K562 (cell line): ENCODE results near the gene R3HDM2. TPM values are rescaled to one million over a fixed set of nuclear protein-coding genes. Genes with fewer than 3 reads are reported as not detected.

ENCODE experiments used
- ATAC-seq: fragments of 200-7000 bp; cut with Tn5 transposase; 3 replicates; pipeline ENCODE4 v1.9.1; 2020; ENCODE audit warnings: moderate library complexity
- BruUV-seq: library from RNA; stranded (reverse); fragments of 400-500 nt; replicated peaks from 2 replicates; lab custom pipeline; 2021; lab: Mats Ljungman, UMichigan
- CTCF ChIA-PET: fragments of 300-600 bp; formaldehyde crosslinking; extraction: SDS; loops from one replicate; lab custom pipeline; 2021; ENCODE audit warnings: low intra/inter-chr PET ratio; lab: Yijun Ruan, JAX
- POLR2A ChIA-PET: fragments of 300-600, 350-650 bp; sonication (Branson Sonifier 250); formaldehyde crosslinking; extraction: SDS; loops from one replicate; lab custom pipeline; 2021; ENCODE audit warnings: antibody characterized with exemption, inconsistent platforms; lab: Yijun Ruan, JAX
- DNase-seq, 4 experiments: peaks; one replicate each; pipeline versions ENCODE4 v3.0.0 to v3.0.0-alpha.2; 2011 to 2018; ENCODE audit warnings: low spot score in 3 of 4, mixed read lengths in 3 of 4; ENCODE audit errors: extremely low read depth in 1 of 4
- FAIRE-seq: peaks from 2 replicates; lab custom pipeline; 2011; peaks lifted over from hg19 to GRCh38; lab: Jason Lieb, UNC
- H2AFZ ChIP-seq: 2 replicates; pipeline ENCODE4 v1.6.0; 2011; ENCODE audit warnings: low read depth, low read length, control low read depth, inconsistent platforms
- H3K27ac ChIP-seq: fragments of 200-600 bp; 3 replicates; pipeline ENCODE4 v1.8.0; 2011; ENCODE audit warnings: low read depth, mild to moderate bottlenecking, control low read depth, inconsistent platforms, low read length, moderate library complexity, mixed read lengths; ENCODE audit errors: extremely low read depth
- H3K27me3 ChIP-seq, 2 experiments: fragments of 300-600 bp in 1 of 2; 2 replicates in 1 of 2; 3 replicates in 1 of 2; pipeline versions ENCODE4 v1.6.0 to v1.8.0; 2011; ENCODE audit warnings: inconsistent platforms in 2 of 2, low read length in 2 of 2, mild to moderate bottlenecking in 1 of 2, mixed read lengths in 1 of 2, moderate library complexity in 1 of 2; ENCODE audit not compliant: control insufficient read depth in 2 of 2, insufficient read depth in 2 of 2
- H3K36me3 ChIP-seq: fragments of 300-600 bp; 3 replicates; pipeline ENCODE4 v1.8.0; 2011; ENCODE audit warnings: mild to moderate bottlenecking, low read length, inconsistent platforms; ENCODE audit not compliant: control insufficient read depth, insufficient read depth
- H3K4me1 ChIP-seq, 2 experiments: fragments of 200-600 bp in 1 of 2; replicated peaks in 1 of 2; 2 replicates in 1 of 2; 3 replicates in 1 of 2; pipeline versions ENCODE4 v1.5.1 to v1.8.0; 2011; ENCODE audit warnings: inconsistent platforms in 2 of 2, low read length in 2 of 2, mild to moderate bottlenecking in 1 of 2, mixed read lengths in 1 of 2, moderate library complexity in 1 of 2; ENCODE audit not compliant: control insufficient read depth in 2 of 2, insufficient read depth in 2 of 2
- H3K4me2 ChIP-seq: 2 replicates; pipeline ENCODE4 v1.6.1; 2011; ENCODE audit warnings: low read length, control low read depth, inconsistent platforms, mixed read lengths; ENCODE audit not compliant: insufficient read depth
- H3K4me3 ChIP-seq: fragments of 200-600 bp; sonication (generic), shearing (Covaris generic); 2 replicates; pipeline ENCODE4 v1.5.1; 2016; ENCODE audit warnings: control low read depth, inconsistent platforms
- H3K79me2 ChIP-seq: fragments of 200-600 bp; 3 replicates; pipeline ENCODE4 v1.8.0; 2011; ENCODE audit warnings: low read length, inconsistent platforms; ENCODE audit not compliant: control insufficient read depth, insufficient read depth
- H3K9ac ChIP-seq, 2 experiments: 2 replicates each; pipeline versions ENCODE4 v1.6.0 to v1.6.1; 2011; ENCODE audit warnings: low read depth in 2 of 2, low read length in 2 of 2, control low read depth in 1 of 2, inconsistent platforms in 1 of 2, mild to moderate bottlenecking in 1 of 2, mixed read lengths in 1 of 2; ENCODE audit not compliant: insufficient read depth in 1 of 2
- H3K9me1 ChIP-seq: one replicate; pipeline ENCODE4 v1.6.0; 2011; ENCODE audit warnings: inconsistent platforms, mild to moderate bottlenecking, low read length, moderate library complexity; ENCODE audit not compliant: control insufficient read depth, insufficient read depth
- H3K9me3 ChIP-seq: replicated peaks from 2 replicates; pipeline ENCODE4 v1.5.1; 2011; ENCODE audit warnings: low read depth, low read length, inconsistent platforms; ENCODE audit not compliant: control insufficient read depth, insufficient read depth
- H4K20me1 ChIP-seq: replicated peaks from 2 replicates; pipeline ENCODE4 v1.6.1; 2011; ENCODE audit warnings: low read length, inconsistent platforms, mixed read lengths; ENCODE audit not compliant: control insufficient read depth, insufficient read depth
- AFF4 ChIP-seq: sonication (generic); formaldehyde crosslinking; IDR thresholded peaks from 2 replicates; pipeline ENCODE4 v1.8.0; 2023; ENCODE audit warnings: mild to moderate bottlenecking, missing genetic modification reagents
- BRD4 ChIP-seq: fragments of 200-600 bp; sonication (generic); IDR thresholded peaks from 2 replicates; pipeline ENCODE4 v1.6.1; 2017; ENCODE audit warnings: inconsistent platforms
- CBFA2T3 ChIP-seq: fragments of 450-650 bp; IDR thresholded peaks from 2 replicates; pipeline ENCODE4 v1.6.1; 2017
- KDM1A ChIP-seq, 2 experiments: fragments of 450-650 bp; IDR thresholded peaks; 2 replicates each; pipeline ENCODE4 v1.6.1; 2016; ENCODE audit warnings: mild to moderate bottlenecking in 2 of 2
- NFE2 ChIP-seq: IDR thresholded peaks from 2 replicates; pipeline ENCODE4 v1.6.1; 2014; ENCODE audit warnings: antibody characterized with exemption, low read depth
- ZNF449 ChIP-seq: fragments of 250-450 bp; sonication (Bioruptor Pico); IDR thresholded peaks from 2 replicates; pipeline ENCODE4 v1.8.0; 2022; ENCODE audit warnings: moderate library complexity, mild to moderate bottlenecking, inconsistent platforms
- WGBS: fragments of 100-300 bp; shearing (Covaris generic); methylation state at CpG from one replicate; pipeline ENCODE4 v1.1.6; 2016; ENCODE audit warnings: low coverage, mixed read lengths; ENCODE audit not compliant: insufficient coverage; ENCODE audit errors: missing lambda C conversion rate; 5-methylcytosine and 5-hydroxymethylcytosine counted together
- in situ Hi-C: fragments of 300-500 bp; cut with MboI; formaldehyde crosslinking; loops from 4 replicates; pipeline ENCODE4 v1.15.0; 2018; ENCODE audit warnings: inconsistent platforms, mixed read lengths
- intact Hi-C: fragments of 100-400 bp; cut with micrococcal nuclease; formaldehyde crosslinking; loops from 2 replicates; pipeline ENCODE4 v1.14.2; 2022
- polyA plus RNA-seq, 8 experiments: library from polyadenylated mRNA; depleted of rRNA in 4 of 8; stranded (reverse) in 5 of 8; unstranded in 3 of 8; fragments of >200 nt; fragmentation: Nextera tagmentation in 2 of 8; fragmentation: Illumina TruSeq in 1 of 8; extraction: Ambion mirVana in 2 of 8; extraction: Trizol in 1 of 8; gene quantifications; 2 replicates each; pipeline versions ENCODE4 v1.2.1 to v1.2.3, GENCODE V29; 2011 to 2014; ENCODE audit warnings: inconsistent platforms in 1 of 8, missing spikeins in 1 of 8
- total RNA-seq, 7 experiments: library from RNA; depleted of rRNA in 6 of 7; stranded (reverse); fragments of >200 nt in 6 of 7; fragmentation: Illumina TruSeq in 2 of 7; extraction: Trizol in 2 of 7; gene quantifications; 2 replicates each; pipeline versions ENCODE4 v1.2.1 to v1.2.3, GENCODE V29; 2011 to 2021; ENCODE audit warnings: low replicate concordance in 1 of 7

R3HDM2 gene
- total and polyA plus RNA-seq, 9 of the 15 experiments (the other 6 are each of a cell fraction or from before 2014, with no cell fraction given): 3.3 to 18.8 (median 9.0) TPM

DNA sequence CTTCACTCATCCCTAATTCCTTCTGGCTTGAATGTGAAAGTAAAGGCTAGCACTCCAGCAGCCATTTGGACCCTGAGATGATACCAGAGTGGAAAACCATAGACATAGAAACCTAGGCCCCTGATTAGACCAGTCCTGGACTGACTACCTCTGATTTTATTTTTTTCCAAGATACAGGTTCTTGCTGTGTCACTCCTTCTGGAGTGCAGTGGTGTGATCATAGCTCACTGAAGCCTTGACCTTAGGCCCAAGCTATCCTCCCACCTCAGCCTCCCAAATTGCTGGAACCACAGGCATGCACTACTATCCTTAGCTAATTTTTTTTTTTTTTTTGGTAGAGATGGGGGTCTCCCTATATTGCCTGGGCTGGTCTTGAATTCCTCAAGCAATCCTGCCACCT, 105.4 kb downstream of the R3HDM2 start:
- DNase-seq (peak in 1 of 4 experiments; percentile 15), FAIRE-seq (no peak), ATAC-seq (peak; percentile 69)
- POLR2A ChIA-PET: interaction anchor here (1.0 kb wide), 1 partner anchor 8 kb away, joined by 3 read pairs; no protein-coding TSS in a partner anchor
- intact Hi-C loops: no loop called here
- Histone ChIP-seq H4K20me1 (no peaks in the 10 kb centered on the region), H3K9me3 (no peaks in the 10 kb centered on the region), H3K9ac (no peak overlapping the region), H3K4me2 (no peak overlapping the region), H3K4me3 (no peak overlapping the region), H3K36me3 (no peaks in the 10 kb centered on the region), H2AFZ (no peak overlapping the region), H3K27me3 (no peaks in the 10 kb centered on the region), H3K4me1 (no peaks in the 10 kb centered on the region), H3K9me1 (no peaks in the 10 kb centered on the region), H3K79me2 (no peaks in the 10 kb centered on the region), H3K27ac (no peak overlapping the region)
- in situ Hi-C loops: no loop called here
- no TSS peak for BruUV-seq
- 0 out of 2 replicates have a peak, but pooled peaks have one; percentile 3 for TF ChIP-seq CBFA2T3
- peak; percentile 59 for TF ChIP-seq NFE2
- no peak for TF ChIP-seq ZNF449 (CRISPR knock-in tag)
- TF ChIP-seq KDM1A (IDR thresholded peaks at IDR 0.05): peak; percentile 26 to 56; a peak in 1 of 4 replicates
- no peak for TF ChIP-seq BRD4
- CTCF ChIA-PET: no interaction called here

- intact Hi-C loops: no loop called here
- H3K4me3 ChIP-seq: no peak overlapping the region
- 59% methylated on average over 3 of the region's 3 CpGs for WGBS
- DNase-seq (no peak), FAIRE-seq (no peak), ATAC-seq (no peak)
- H3K27me3 ChIP-seq: no peaks in the 10 kb centered on the region
- no peaks in the 10 kb centered on the region for H3K9me3 ChIP-seq
- H3K9ac ChIP-seq: no peak overlapping the region
- in situ Hi-C loops: no loop called here
- no peaks in the 10 kb centered on the region for H3K9me1 ChIP-seq
- H3K79me2 ChIP-seq: no peaks in the 10 kb centered on the region
- no peaks in the 10 kb centered on the region for H3K36me3 ChIP-seq
- no peaks in the 10 kb centered on the region for H4K20me1 ChIP-seq
- ChIA-PET POLR2A (interaction anchor here (1.6 kb wide), 1 partner anchor 9 kb away, joined by 7 read pairs; no protein-coding TSS in a partner anchor), CTCF (no interaction called here)
- BruUV-seq: no TSS peak
- H3K4me1 ChIP-seq: peaks cover 6 to 9% of the 10 kb centered on the region in 2 experiments; a peak in 2 of 5 replicates
- H3K4me2 ChIP-seq: no peak overlapping the region
- TF ChIP-seq AFF4 (CRISPR knock-in tag): no peak
- no peak overlapping the region for H2AFZ ChIP-seq
- H3K27ac ChIP-seq: no peak overlapping the region
Measured at GRCh38 chr12:57323416-57323815, 107.4 kb downstream of the R3HDM2 start.
